ENCODE results near the gene TNNI3K. TPM values are rescaled to one million over a fixed set of nuclear protein-coding genes. Genes with fewer than 3 reads are reported as not detected.

The TNNI3K gene
- total RNA-seq, 1 experiment from 2014 or later: 0.49 TPM

- BruUV-seq (replicated peaks): no TSS peak
- H4K20me1 ChIP-seq (ENCODE audit: insufficient read depth): no peaks in the 10 kb centered on the region
- H3K36me3 ChIP-seq (ENCODE audit: control insufficient read depth in 1 of 2, insufficient read depth in 2 of 2, low read length in 2 of 2): no peaks in the 10 kb centered on the region
- DNase-seq (ENCODE audit: low read depth, low spot score) (no peak), ATAC-seq (no peak)
- no peak overlapping the region for H3K27ac ChIP-seq (ENCODE audit: low read depth, low read length)
- no peaks in the 10 kb centered on the region for H3K27me3 ChIP-seq (ENCODE audit: insufficient read depth, low read length)
- H3K9me3 ChIP-seq (ENCODE audit: control insufficient read depth in 1 of 2, insufficient read depth in 1 of 2, low read depth in 1 of 2, low read length in 2 of 2): no peaks in the 10 kb centered on the region
- intact Hi-C loops (cut with micrococcal nuclease): no loop called here
- H3K4me1 ChIP-seq (ENCODE audit: control insufficient read depth in 1 of 2, insufficient read depth in 2 of 2, low read length in 2 of 2): no peaks in the 10 kb centered on the region
- no peak for TF ChIP-seq SRF (IDR thresholded peaks at IDR 0.05; ENCODE audit: low read depth)
- TF ChIP-seq CBX3 (IDR thresholded peaks at IDR 0.05; ENCODE audit: low read depth): no peak
- no peak for TF ChIP-seq EZH2 (IDR thresholded peaks at IDR 0.05)
- no peak for TF ChIP-seq ZFX (IDR thresholded peaks at IDR 0.05)
- TF ChIP-seq FOSL1 (IDR thresholded peaks at IDR 0.05; ENCODE audit: low read depth): no peak
- TF ChIP-seq REST (IDR thresholded peaks at IDR 0.05; ENCODE audit: low read depth): no peak
- TF ChIP-seq EZH2phosphoT487 (IDR thresholded peaks at IDR 0.05; ENCODE audit: borderline replicate concordance): no peak
- ChIA-PET POLR2A (no interaction called here), CTCF (no interaction called here), RAD21 (ENCODE audit: low non-redundant PET in 1 of 2, low total read pairs in 2 of 2, uncharacterized antibody in 2 of 2, unreplicated experiment in 2 of 2) (no interaction called here)
- H3K4me2 ChIP-seq (ENCODE audit: low read length): no peak overlapping the region
- no peaks in the 10 kb centered on the region for H3K9me2 ChIP-seq (ENCODE audit: insufficient read depth)
- H2AFZ ChIP-seq (ENCODE audit: low read depth, low read length, poor library complexity, severe bottlenecking): no peak overlapping the region
- no peak overlapping the region for H3K4me3 ChIP-seq (replicated peaks in 1 of 2; ENCODE audit: low read depth in 1 of 2, low read length in 2 of 2)
- H3K79me2 ChIP-seq (ENCODE audit: insufficient read depth, low read length): no peaks in the 10 kb centered on the region
- no peak overlapping the region for H3K9ac ChIP-seq (ENCODE audit: low read length)
Observed at GRCh38 chr1:74334147-74334546, 99.0 kb downstream of the TNNI3K start.

- Histone ChIP-seq H3K4me1 (ENCODE audit: control insufficient read depth in 1 of 2, insufficient read depth in 2 of 2, low read length in 2 of 2) (no peaks in the 10 kb centered on the region), H3K36me3 (ENCODE audit: control insufficient read depth in 1 of 2, insufficient read depth in 2 of 2, low read length in 2 of 2) (no peaks in the 10 kb centered on the region), H3K27ac (ENCODE audit: low read depth, low read length) (no peak overlapping the region), H3K9me2 (ENCODE audit: insufficient read depth) (no peaks in the 10 kb centered on the region), H3K27me3 (ENCODE audit: insufficient read depth, low read length) (no peaks in the 10 kb centered on the region), H3K9me3 (ENCODE audit: control insufficient read depth in 1 of 2, insufficient read depth in 1 of 2, low read depth in 1 of 2, low read length in 2 of 2) (no peaks in the 10 kb centered on the region), H3K4me2 (ENCODE audit: low read length) (no peak overlapping the region), H3K4me3 (replicated peaks in 1 of 2; ENCODE audit: low read depth in 1 of 2, low read length in 2 of 2) (no peak overlapping the region), H3K9ac (ENCODE audit: low read length) (no peak overlapping the region), H2AFZ (ENCODE audit: low read depth, low read length, poor library complexity, severe bottlenecking) (no peak overlapping the region), H3K79me2 (ENCODE audit: insufficient read depth, low read length) (no peaks in the 10 kb centered on the region), H4K20me1 (ENCODE audit: insufficient read depth) (no peaks in the 10 kb centered on the region)
- no TSS peak for BruUV-seq (replicated peaks)
- DNase-seq (ENCODE audit: low read depth, low spot score) (no peak), ATAC-seq (no peak)
- intact Hi-C loops (cut with micrococcal nuclease): no loop called here
- ChIA-PET POLR2A (no interaction called here), CTCF (no interaction called here), RAD21 (ENCODE audit: low non-redundant PET in 1 of 2, low total read pairs in 2 of 2, uncharacterized antibody in 2 of 2, unreplicated experiment in 2 of 2) (no interaction called here)
- no peak for TF ChIP-seq ATF3 (IDR thresholded peaks at IDR 0.05)
- TF ChIP-seq EGR1 (IDR thresholded peaks at IDR 0.05; ENCODE audit: low read depth): no peak
- TF ChIP-seq YY1 (IDR thresholded peaks at IDR 0.05; ENCODE audit: extremely low read depth, insufficient replicate concordance, low read depth, low read length): no peak
- no peak for TF ChIP-seq EZH2phosphoT487 (IDR thresholded peaks at IDR 0.05; ENCODE audit: borderline replicate concordance)
- no peak for TF ChIP-seq MAX (IDR thresholded peaks at IDR 0.05)
- TF ChIP-seq CBX3 (IDR thresholded peaks at IDR 0.05; ENCODE audit: low read depth): no peak
- TF ChIP-seq ZFX (IDR thresholded peaks at IDR 0.05): no peak
- TF ChIP-seq POLR2AphosphoS5 (IDR thresholded peaks at IDR 0.05; ENCODE audit: low read depth, low read length): no peak
- TF ChIP-seq ELF1 (IDR thresholded peaks at IDR 0.05; ENCODE audit: borderline replicate concordance, low read depth): no peak
- no peak for TF ChIP-seq FOSL1 (IDR thresholded peaks at IDR 0.05; ENCODE audit: low read depth)
- TF ChIP-seq SIN3A (IDR thresholded peaks at IDR 0.05; ENCODE audit: low read depth): no peak
- TF ChIP-seq TCF7L2 (IDR thresholded peaks at IDR 0.05; ENCODE audit: borderline replicate concordance, extremely low read depth, insufficient read depth, insufficient read length): no peak
- no peak for TF ChIP-seq RAD21 (IDR thresholded peaks at IDR 0.05; ENCODE audit: low read depth)
- no peak for TF ChIP-seq CTCF (IDR thresholded peaks at IDR 0.05 in 2 of 3, conservative IDR thresholded peaks at IDR 0.05 in 1 of 3; ENCODE audit: borderline replicate concordance in 1 of 3, insufficient read depth in 1 of 3, low read depth in 2 of 3, low read length in 2 of 3)
Observed at GRCh38 chr1:74340656-74341055, 105.5 kb downstream of the TNNI3K start.
